Prostate gland (tissue), 2 donors: ENCODE results near the gene MNX1. TPM values are rescaled to one million over a fixed set of nuclear protein-coding genes. Genes with fewer than 3 reads are reported as not detected.

ENCODE experiments used
- DNase-seq: peaks from one replicate; pipeline ENCODE4 v3.0.0-alpha.2; 2019; ENCODE audit warnings: low spot score
- H3K27ac ChIP-seq, 2 donors: fragments of 200-600 bp; sonication (generic); 2 replicates each; pipeline ENCODE4 v1.5.1; 2017 to 2019
- H3K27me3 ChIP-seq: fragments of 200-600 bp; sonication (generic); replicated peaks from 2 replicates; pipeline ENCODE4 v1.5.1; 2019; ENCODE audit not compliant: insufficient read depth
- H3K36me3 ChIP-seq, 2 donors: fragments of 200-600 bp; sonication (generic); 1 replicate in 1 of 2; 2 replicates in 1 of 2; pipeline versions ENCODE4 v1.5.1 to v1.8.1; 2017 to 2019
- H3K4me1 ChIP-seq: fragments of 200-600 bp; sonication (generic); replicated peaks from 2 replicates; pipeline ENCODE4 v1.5.1; 2019
- H3K4me3 ChIP-seq, 2 donors: fragments of 200-600 bp; sonication (generic); 2 replicates each; pipeline ENCODE4 v1.5.1; 2017 to 2019
- H3K9me3 ChIP-seq: fragments of 200-600 bp; sonication (generic); 2 replicates; pipeline ENCODE4 v1.5.1; 2017
- CTCF ChIP-seq, 4 experiments: fragments of 200-600 bp in 2 of 4; fragments of 450-650 bp in 2 of 4; sonication (generic) in 2 of 4; IDR thresholded peaks; 1 replicate in 3 of 4; 2 replicates in 1 of 4; pipeline ENCODE4 v1.5.1; 2016 to 2019; ENCODE audit warnings: antibody characterized with exemption in 4 of 4, mild to moderate bottlenecking in 2 of 4, moderate library complexity in 2 of 4
- POLR2A ChIP-seq: fragments of 450-650 bp; IDR thresholded peaks from one replicate; pipeline ENCODE4 v1.6.1; 2016; ENCODE audit warnings: antibody characterized with exemption, mild to moderate bottlenecking
- POLR2AphosphoS5 ChIP-seq: sonication (generic); formaldehyde crosslinking; IDR thresholded peaks from one replicate; pipeline ENCODE4 v1.6.1; 2017; ENCODE audit warnings: antibody characterized with exemption
- WGBS: methylation state at CpG from one replicate; pipeline ENCODE4 v1.1.5; 2018; 5-methylcytosine and 5-hydroxymethylcytosine counted together
- intact Hi-C: fragments of 100-400 bp; cut with DNase I; formaldehyde crosslinking; loops from one replicate; pipeline ENCODE4 v1.14.2; 2022
- total RNA-seq, 2 donors: library from RNA; depleted of rRNA; stranded (reverse); fragments of >200 nt; gene quantifications; one replicate each; pipeline ENCODE4 v1.1.0, GENCODE V29; 2016

The MNX1 gene
- total RNA-seq, 2 donors from 2014 or later, result 2.2 to 2.9 TPM

- intact Hi-C loops, result no loop called here
- H3K4me1 ChIP-seq, result peaks cover 1% of the 10 kb centered on the region
- WGBS, result 49% methylated on average over 11 of the region's 11 CpGs
- no peak overlapping the region for H3K27ac ChIP-seq
- no peak overlapping the region for H3K4me3 ChIP-seq
- no peaks in the 10 kb centered on the region for H3K36me3 ChIP-seq
- no peaks in the 10 kb centered on the region for H3K9me3 ChIP-seq
- no peak for DNase-seq
- peaks cover 13% of the 10 kb centered on the region for H3K27me3 ChIP-seq
- TF ChIP-seq POLR2AphosphoS5, result no peak
- no peak for TF ChIP-seq POLR2A
- no peak for TF ChIP-seq CTCF (IDR thresholded peaks at IDR 0.05)
Observed at GRCh38 chr7:157027568-157028198, 17.2 kb upstream of the MNX1 start.

- TF ChIP-seq CTCF (IDR thresholded peaks at IDR 0.05) (no peak), POLR2AphosphoS5 (no peak), POLR2A (no peak)
Observed at GRCh38 chr7:157024716-157025115, 14.3 kb upstream of the MNX1 start.

GRCh38 chr7:157023589-157023905, 13.1 kb upstream of the MNX1 start:
- intact Hi-C loops, result no loop called here
- DNase-seq, result no peak
- no peaks in the 10 kb centered on the region for H3K36me3 ChIP-seq
- H3K4me3 ChIP-seq, result no peak overlapping the region
- peaks cover 9% of the 10 kb centered on the region for H3K4me1 ChIP-seq
- no peaks in the 10 kb centered on the region for H3K9me3 ChIP-seq
- no peak overlapping the region for H3K27ac ChIP-seq
- 6% methylated on average over 4 of the region's 4 CpGs for WGBS
- H3K27me3 ChIP-seq, result peaks cover 40% of the 10 kb centered on the region
- TF ChIP-seq POLR2AphosphoS5 (peak; percentile 71), CTCF (IDR thresholded peaks at IDR 0.05) (no peak), POLR2A (no peak)

More at GRCh38 chr7:157024716-157025115, 14.3 kb upstream of the MNX1 start:
- no peaks in the 10 kb centered on the region for H3K36me3 ChIP-seq
- no peak for DNase-seq
- no peak overlapping the region for H3K27ac ChIP-seq
- intact Hi-C loops, result no loop called here
- peaks cover 35% of the 10 kb centered on the region for H3K27me3 ChIP-seq
- WGBS, result 75% methylated on average over 3 of the region's 3 CpGs
- H3K4me1 ChIP-seq, result peaks cover 9% of the 10 kb centered on the region
- H3K9me3 ChIP-seq, result no peaks in the 10 kb centered on the region
- H3K4me3 ChIP-seq, result no peak overlapping the region

GRCh38 chr7:157022681-157023588, 12.5 kb upstream of the MNX1 start:
- intact Hi-C loops, result no loop called here
- H3K27ac ChIP-seq, result no peak overlapping the region
- peaks cover 9% of the 10 kb centered on the region for H3K4me1 ChIP-seq
- WGBS, result 14% methylated on average over 19 of the region's 19 CpGs
- H3K27me3 ChIP-seq, result peaks cover 46% of the 10 kb centered on the region
- no peaks in the 10 kb centered on the region for H3K36me3 ChIP-seq
- no peak for DNase-seq
- no peak for TF ChIP-seq POLR2A
- no peak for TF ChIP-seq CTCF (IDR thresholded peaks at IDR 0.05)
- no peak for TF ChIP-seq POLR2AphosphoS5
- H3K9me3 ChIP-seq, result no peaks in the 10 kb centered on the region
- H3K4me3 ChIP-seq, result no peak overlapping the region
